HL-60/S4 treated with phorbol 12-myristate 13-acetate at 8.2 ng/mL for 4 days and 3 days (cell line): Measurements from ENCODE around the gene RASSF4.

Source experiments
- in situ Hi-C: fragments of 300-500 bp; cut with MboI; formaldehyde crosslinking; loops from 2 replicates; pipeline ENCODE4 v1.15.0; 2022; ENCODE audit warnings: low sequenced_read_pairs

The RASSF4 gene

GRCh38 chr10:44946205-44946604 lies 13.4 kb upstream of the RASSF4 start:
- in situ Hi-C loops, result no loop called here

DNA sequence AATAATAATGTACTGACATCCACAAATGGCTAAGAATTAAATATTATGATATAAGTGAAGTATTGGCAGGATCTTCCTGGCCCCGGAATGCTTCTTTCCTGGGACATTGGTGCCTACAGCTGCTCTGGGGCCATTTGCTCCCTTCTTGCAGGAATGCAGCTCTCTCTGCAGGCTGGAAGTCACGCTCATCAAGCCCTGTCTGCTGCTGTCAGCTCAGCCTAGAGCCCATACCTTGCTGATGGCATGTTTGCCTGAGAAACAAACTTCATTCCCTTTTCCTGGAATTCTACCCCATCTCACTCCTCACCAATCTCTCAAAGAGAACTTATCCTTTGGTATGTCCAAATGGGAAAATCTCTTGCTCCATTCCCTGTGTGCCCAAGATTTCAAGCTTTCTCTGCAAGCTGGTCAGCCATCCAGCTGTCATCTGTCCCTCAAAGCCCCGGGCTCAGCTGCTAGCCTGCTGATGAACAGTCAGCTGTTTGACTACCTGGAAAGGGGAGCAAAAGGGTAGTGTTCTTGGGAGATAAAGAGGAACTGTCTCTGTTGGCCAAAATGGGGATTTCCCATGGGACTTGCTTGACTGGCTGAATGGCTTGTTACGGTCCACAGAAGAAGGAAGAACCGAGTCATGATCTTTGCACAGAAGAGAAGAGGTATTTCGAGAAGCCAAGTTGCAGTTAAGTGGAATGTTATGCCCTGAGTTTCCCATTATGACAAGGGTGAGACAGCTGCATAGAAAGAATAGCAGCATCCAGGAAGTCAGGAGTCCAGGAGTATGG lies 12.0 kb upstream of the RASSF4 start:
- in situ Hi-C loops, result no loop called here

DNA sequence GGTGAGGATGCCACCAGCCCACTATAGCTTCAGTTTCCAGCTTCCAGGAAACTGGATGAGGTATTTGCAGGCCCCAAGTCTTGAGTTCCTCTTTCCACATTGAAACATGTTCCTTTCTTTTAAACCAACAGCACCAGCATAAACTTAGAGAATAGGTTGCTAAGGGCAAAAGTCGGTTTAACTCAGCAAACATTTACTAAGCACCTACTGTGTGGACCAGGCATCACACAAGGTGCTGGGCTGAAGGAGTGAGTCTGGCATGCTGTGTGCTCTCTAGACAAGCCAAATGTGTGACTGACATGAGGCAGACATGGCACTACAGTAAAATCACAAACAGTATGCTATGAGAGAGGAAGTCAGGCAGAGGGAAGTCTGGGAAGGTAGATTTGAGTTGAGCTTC lies 11.0 kb upstream of the RASSF4 start:
- in situ Hi-C loops, result no loop called here

DNA sequence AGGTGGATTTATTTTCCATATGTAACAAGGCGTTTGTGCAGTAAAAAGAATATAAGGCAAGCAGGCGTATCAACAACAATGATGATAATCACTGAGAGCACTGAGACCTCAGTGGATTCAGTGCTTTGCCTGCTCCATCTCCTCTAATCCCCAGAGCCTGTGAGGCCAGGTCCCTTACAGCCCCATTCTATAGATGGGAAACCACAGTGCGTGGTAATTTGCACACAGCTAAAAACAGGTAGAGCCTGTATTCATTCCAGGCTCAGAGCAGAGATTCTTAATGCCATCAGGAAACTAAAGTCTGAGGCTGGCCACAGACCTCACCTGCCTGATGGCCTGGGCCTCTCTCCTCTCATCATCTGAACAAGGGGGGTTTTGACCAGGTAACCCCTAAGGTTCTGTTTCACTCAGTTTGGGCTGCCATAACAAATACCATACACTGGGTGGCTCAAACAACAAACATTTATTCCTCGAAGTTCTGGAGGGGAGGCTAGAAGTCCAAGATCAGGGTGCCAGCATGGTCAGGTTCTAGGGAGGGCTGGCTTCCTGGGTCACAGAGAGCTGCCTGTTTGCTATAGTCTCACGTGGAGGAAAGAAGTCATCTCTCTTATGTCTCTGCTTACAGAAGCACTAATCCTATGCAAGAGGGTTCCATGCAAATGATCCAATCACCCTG lies 10.3 kb upstream of the RASSF4 start:
- in situ Hi-C loops, result no loop called here

- in situ Hi-C loops, result no loop called here
These were observed 9.7 kb upstream of the RASSF4 start for GRCh38 chr10:44949915-44950314.

GRCh38 chr10:44950326-44951225 lies 9.0 kb upstream of the RASSF4 start:
- in situ Hi-C loops, result no loop called here

GRCh38 chr10:44951576-44952226 lies 7.9 kb upstream of the RASSF4 start:
- in situ Hi-C loops, result no loop called here

GRCh38 chr10:44952779-44953231 lies 6.8 kb upstream of the RASSF4 start:
- in situ Hi-C loops, result no loop called here

GRCh38 chr10:44954042-44954441 lies 5.6 kb upstream of the RASSF4 start:
- in situ Hi-C loops, result no loop called here

GRCh38 chr10:44954962-44955361 lies 4.6 kb upstream of the RASSF4 start:
- in situ Hi-C loops, result no loop called here

GRCh38 chr10:44955413-44956070 lies 4.1 kb upstream of the RASSF4 start:
- in situ Hi-C loops, result no loop called here

DNA sequence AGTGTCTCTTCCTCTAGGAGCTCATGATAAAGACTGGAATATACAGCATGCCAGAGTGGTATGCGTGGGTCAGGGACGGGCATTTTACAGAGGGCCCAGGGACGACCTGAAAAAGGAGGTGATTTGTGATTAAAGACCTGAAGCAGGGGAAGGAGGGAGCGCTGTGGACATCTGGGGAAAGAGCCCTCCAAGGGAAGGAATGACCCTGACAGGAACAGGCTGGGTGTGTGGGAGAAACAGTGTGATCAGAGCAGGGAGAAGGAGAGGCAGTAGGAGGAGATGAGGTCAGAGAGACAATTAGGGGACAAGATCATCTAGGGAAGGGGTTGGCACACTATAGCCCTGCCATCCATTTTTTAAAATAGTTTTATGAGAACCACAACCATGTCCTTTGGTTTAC lies 3.4 kb upstream of the RASSF4 start:
- in situ Hi-C loops, result no loop called here

DNA sequence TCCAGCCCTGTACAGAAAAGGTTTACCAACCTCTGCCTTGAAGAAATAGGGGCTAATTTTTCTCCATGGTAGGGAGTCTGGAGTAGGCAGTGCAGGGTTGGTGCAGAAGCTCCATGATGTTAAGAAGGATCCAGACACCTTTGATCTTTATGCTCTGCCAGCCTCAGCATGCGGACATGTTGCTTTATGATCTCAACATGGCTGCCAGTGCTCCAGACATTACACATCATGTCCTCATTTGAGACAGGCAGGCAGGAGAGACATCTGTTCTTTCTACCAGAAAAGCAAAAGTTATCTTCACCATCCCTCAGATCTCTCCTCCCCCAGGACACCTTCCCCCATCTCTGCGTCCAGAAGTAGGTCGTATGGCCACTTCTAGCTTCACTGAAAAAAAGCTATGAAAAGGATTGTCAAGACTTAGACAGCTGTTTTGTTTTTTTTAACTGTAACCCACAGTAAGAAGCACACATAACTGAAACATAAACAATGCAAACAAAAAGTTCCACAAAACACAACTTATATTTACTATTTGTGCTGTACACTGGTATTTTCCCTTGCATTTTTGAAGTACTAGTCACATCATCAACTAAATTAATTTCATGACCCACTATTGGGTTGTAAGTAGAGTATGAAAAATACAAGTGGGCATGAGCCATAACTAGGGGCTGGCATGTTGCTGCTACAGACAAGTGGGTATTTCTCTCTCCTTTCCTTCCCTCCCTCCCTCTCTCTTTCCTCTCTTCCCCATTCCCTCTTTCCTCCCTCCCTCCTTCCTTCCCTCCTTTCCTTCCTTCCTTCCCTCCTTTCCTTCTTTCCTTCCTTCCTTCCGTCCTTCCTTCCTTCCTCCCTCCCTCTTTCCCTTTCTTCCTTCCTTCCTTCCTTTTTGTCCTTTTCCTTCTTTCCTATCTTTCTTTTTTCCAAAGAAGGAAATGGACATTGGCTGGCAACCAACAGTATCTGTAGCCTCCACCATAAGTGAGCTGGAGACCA lies 2.6 kb upstream of the RASSF4 start:
- in situ Hi-C loops, result no loop called here

GRCh38 chr10:44958196-44958897 lies 1.3 kb upstream of the RASSF4 start:
- in situ Hi-C loops, result no loop called here

- in situ Hi-C loops, result no loop called here
These were observed 730 bp upstream of the RASSF4 start for GRCh38 chr10:44958898-44959246.

GRCh38 chr10:44960088-44960460 lies 472 bp downstream of the RASSF4 start:
- in situ Hi-C loops, result no loop called here

DNA sequence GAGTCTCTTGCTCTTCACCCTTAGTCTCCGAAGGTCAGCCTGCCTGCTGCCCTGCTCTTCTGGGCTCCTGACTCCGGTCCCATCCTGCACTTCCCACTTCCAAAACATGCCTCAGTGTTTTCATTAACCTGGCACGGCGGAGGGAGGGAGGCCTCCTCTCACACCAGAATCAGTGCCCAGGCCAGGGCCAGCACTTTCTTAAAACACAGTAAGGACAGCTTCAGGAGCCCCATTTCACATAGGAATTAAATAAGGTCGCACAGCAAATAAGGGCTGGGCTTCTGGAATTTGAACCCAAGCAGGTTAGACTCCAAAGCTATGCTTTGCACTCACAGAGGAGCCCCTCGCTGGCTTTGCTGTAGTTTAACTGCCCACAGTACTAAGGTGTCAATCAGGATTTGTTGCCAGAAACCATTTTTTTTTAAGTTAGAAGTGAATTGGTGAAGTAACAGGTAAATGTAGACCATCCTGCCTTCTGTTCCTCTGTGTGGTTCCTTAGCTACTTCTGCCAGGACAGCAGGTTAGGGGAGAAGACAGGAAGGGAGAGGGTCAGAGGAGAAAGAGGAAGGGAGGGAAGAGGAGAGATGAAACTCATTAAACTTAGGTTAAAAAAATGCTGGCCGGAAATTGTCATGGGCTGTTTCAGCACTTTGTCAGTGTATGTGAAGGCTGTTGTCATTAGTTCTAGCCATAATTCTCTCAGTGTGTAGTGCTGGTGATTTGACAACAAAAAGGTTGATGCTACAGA lies 1.1 kb downstream of the RASSF4 start:
- in situ Hi-C loops, result no loop called here

DNA sequence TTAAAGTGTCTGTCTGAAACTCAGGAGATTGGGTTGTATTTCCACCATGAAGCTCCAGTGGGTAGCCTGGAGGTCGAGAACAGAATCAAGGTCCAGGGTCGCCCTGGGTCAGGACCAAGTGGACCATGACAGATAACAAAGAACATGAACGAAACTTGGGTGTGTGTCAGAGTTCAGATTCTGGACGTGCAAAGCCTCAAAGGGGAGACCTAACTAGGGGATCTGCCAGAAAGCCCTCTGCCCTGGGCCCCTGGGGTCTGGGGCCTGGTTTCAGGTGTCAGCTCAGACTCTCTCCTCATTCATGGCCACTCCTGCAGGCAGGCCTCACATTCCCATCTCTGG lies 1.6 kb downstream of the RASSF4 start:
- in situ Hi-C loops, result no loop called here
